Right lung (tissue), 5 donors: Measurements from ENCODE around the gene NDC1. TPM values are rescaled to one million over a fixed set of nuclear protein-coding genes. Genes with fewer than 3 reads are reported as not detected.

ENCODE experiments used
- polyA plus RNA-seq, 5 donors: library from polyadenylated mRNA; unstranded; fragments of 120-200 nt; gene quantifications; one replicate each; pipeline versions ENCODE4 v1.2.1 to v1.2.3, GENCODE V29; 2013; ENCODE audit warnings: inconsistent platforms in 1 of 5, low replicate concordance in 1 of 5; ENCODE audit not compliant: insufficient read length in 5 of 5, insufficient read depth in 1 of 5

Gene NDC1
- polyA plus RNA-seq, 5 donors = 17.1 to 31.3 (median 22.1) TPM

Other genes starting within 250 kb of the NDC1 start
- under 1 TPM in 3 of 5 donors, not detected in 2; 0.06 to 0.10 (median 0.06) TPM for gene GLIS1, start 99.1 kb downstream of the NDC1 start, polyA plus RNA-seq
- 10 to 100 TPM; 25.5 to 28.3 (median 26.7) TPM for gene YIPF1, start 51.5 kb upstream of the NDC1 start, polyA plus RNA-seq
- gene DIO1, start 55.9 kb upstream of the NDC1 start, polyA plus RNA-seq = under 1 TPM; 0.39 to 0.95 (median 0.77) TPM
- 10 to 100 TPM; 46.0 to 75.0 (median 53.2) TPM for gene IFT25, start 107.4 kb upstream of the NDC1 start, polyA plus RNA-seq
- gene LRRC42, start 108.1 kb upstream of the NDC1 start, polyA plus RNA-seq = 10 to 100 TPM; 31.5 to 38.9 (median 35.1) TPM
- 1 to 10 TPM in 4 of 5 donors, under 1 TPM in 1; 0.67 to 8.2 (median 4.0) TPM for gene LDLRAD1, start 179.9 kb upstream of the NDC1 start, polyA plus RNA-seq
- gene TMEM59, start 214.9 kb upstream of the NDC1 start, polyA plus RNA-seq = 100 to 1,000 TPM; 257 to 347 (median 298) TPM
- gene TCEANC2, start 215.3 kb upstream of the NDC1 start, polyA plus RNA-seq = 10 to 100 TPM in 4 of 5 donors, 1 to 10 TPM in 1; 8.5 to 13.0 (median 11.9) TPM